Activated T-cell treated with anti-CD3 and anti-CD28 coated beads for 48 hours (primary cell): ENCODE data around the gene L3MBTL2.
A peak's percentile ranks its signal among the peaks of the same experiment; 100 is the strongest.

ENCODE experiments used
- DNase-seq: peaks from one replicate; pipeline ENCODE4 v3.0.0-alpha.2; 2020; ENCODE audit warnings: low read depth

Gene L3MBTL2

DNA sequence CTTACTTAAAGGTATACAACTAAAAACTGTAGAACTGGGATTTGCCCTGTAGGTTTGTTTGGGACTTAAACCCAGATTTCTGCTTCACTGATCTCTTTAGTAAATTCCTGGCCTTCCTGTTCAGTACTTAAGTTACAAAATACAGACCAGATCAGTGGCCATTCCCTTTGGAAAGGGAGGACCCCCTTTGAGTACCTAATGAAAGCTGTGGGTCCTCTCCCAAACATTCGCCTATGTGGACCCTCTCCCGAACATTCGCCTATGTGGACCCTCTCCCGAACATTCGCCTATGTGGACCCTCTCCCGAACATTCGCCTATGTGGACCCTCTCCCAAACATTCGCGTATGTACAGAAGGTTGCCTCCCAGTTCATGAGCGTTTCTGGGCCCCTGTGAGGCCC, 10.3 kb downstream of the L3MBTL2 start:
- DNase-seq, result no peak

- no peak for DNase-seq
Measured at GRCh38 chr22:41215926-41216325, 10.8 kb downstream of the L3MBTL2 start.

DNA sequence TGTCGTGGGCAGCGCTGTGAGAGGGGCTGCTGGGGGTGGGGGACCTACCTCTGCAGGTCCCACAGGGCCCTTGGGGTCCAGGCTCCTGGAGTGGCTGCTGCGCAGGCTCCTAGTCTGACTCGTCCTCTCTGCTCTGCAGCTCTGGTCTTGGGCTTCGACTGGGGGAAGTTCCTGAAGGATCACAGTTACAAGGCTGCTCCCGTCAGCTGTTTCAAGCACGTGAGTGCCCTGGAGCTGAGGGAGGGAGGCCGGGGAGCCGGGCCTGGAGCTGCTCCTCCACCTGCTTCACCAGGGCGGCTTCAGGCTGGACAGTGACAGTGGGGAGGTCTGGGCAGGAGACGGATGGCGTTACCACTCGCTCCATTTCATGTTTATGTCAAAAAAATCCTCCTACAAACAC, 11.9 kb downstream of the L3MBTL2 start:
- no peak for DNase-seq

GRCh38 chr22:41217553-41218157, 12.5 kb downstream of the L3MBTL2 start:
- no peak for DNase-seq

DNA sequence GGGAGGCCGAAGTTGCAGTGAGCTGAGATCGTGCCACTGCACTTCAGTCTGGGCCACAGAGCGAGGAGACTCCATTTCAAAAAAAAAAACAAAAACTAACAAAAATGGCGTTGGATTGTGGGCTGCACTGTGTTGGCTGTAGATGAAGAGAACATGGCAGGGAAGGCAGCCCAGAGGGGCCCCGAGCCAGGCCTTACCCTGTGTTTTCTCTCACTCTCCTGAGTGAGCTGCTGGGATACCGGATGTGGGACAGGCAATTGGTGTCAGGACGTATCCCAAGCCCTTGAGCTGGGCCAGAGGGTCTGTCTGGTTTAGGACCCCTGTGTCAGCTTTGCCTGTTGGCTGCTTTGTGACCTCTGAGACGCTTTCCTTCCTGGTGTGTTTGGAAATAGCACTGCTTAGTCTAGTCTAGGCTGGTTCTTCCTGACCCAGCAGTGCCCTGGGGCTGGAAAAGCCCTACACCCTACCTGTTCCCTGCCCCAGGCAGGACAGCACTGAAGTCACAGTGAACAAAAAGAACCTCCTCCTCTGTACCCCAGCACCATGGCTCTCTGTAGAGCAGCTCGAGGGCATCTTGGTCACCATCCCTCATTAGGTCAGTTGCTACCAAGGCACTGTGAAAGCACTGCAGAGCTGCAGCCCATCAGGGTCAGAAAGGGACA, 17.9 kb downstream of the L3MBTL2 start:
- DNase-seq, result no peak

DNA sequence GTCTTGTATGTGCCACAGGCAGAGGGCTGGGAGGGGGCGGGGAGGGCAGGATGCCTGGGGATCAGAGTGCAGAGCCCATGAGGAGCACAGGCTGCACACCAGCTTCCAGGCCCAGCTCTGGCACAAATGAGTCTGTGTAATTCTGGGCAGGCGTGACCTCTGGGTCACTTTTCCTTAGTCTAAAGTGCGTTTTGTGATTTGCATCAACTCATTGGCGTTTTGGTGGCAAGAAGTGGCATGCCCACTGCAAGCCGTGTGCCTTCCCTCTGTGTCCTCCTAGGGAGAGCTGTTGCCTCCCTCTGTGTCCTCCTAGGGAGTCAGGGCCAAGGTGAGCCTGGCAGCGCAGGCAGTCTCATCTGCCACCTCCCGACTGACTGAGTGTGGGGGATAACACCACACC, 18.4 kb downstream of the L3MBTL2 start:
- DNase-seq, result no peak

GRCh38 chr22:41226723-41227655, 21.9 kb downstream of the L3MBTL2 start:
- no peak for DNase-seq

DNA sequence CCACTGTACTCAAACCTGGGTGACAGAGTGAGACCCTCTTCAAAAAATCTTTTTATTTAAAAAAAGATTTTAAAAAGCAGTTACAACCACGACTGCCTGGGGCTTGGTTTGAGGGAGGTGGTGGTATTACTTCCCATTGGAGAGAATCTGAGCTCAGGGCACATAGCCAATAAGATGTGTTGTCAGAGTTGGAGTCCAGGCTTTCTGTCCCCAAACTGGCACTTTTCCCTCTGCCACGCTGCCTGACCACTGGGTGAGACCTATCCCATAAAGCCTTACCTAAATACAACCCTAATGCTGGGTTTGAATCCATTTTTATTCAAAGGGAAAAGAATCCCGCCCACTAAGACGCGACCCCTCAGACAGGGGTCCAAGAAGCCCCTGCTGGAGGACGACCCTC, 24.1 kb downstream of the L3MBTL2 start:
- no peak for DNase-seq

DNA sequence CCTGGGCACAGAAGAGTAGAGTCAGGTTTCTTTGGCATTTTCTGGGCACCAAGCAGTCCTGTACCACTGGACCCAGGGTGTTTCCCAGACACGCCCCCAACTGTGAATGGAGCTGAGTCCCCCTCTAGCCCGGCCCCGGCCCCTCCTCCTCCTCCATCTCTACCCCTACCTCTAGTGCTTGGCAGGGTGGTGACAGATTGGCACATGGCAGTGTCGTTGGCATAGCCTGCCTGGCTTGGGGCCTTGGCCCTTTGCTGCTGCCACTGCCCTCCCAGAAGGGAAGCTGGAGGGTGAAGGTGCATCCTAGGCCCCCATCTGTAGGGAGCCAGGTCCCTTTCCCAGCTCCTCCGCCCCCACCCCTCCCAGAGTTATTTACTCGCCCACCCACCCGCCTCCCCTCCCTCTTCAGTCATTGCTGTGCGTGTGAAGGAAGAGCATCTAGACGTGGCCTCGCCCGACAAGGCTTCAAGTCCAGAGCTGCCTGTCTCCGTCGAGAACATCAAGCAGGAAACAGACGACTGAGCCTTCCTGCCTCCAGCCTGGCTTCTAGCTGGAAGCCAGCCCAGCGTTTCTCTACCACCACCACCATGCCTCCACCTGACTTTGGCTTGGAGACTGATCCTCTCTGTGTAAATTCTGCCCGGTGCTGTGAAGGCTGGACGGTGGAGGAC, 24.8 kb downstream of the L3MBTL2 start:
- no peak for DNase-seq

DNA sequence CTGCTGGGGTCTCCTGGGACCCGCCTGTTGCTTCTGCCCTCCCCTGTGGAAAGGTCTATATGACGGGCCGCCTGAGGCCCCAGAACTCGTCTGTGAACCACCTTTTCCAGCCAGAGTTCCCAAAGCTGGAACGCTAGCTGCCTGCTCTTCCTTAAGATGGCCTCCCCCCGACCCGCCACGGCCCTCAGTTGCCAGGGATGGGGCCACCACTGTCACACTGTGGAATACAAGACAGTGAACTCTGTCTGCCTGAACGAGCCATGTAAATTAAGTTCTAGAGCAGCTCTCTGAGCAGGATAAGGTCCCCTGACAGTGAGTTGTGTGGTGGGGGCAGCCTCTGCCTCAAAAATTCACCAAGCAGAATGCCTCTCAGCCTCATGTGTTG, 25.3 kb downstream of the L3MBTL2 start:
- DNase-seq, result no peak

GRCh38 chr22:41231369-41231768, 26.3 kb downstream of the L3MBTL2 start:
- no peak for DNase-seq

DNA sequence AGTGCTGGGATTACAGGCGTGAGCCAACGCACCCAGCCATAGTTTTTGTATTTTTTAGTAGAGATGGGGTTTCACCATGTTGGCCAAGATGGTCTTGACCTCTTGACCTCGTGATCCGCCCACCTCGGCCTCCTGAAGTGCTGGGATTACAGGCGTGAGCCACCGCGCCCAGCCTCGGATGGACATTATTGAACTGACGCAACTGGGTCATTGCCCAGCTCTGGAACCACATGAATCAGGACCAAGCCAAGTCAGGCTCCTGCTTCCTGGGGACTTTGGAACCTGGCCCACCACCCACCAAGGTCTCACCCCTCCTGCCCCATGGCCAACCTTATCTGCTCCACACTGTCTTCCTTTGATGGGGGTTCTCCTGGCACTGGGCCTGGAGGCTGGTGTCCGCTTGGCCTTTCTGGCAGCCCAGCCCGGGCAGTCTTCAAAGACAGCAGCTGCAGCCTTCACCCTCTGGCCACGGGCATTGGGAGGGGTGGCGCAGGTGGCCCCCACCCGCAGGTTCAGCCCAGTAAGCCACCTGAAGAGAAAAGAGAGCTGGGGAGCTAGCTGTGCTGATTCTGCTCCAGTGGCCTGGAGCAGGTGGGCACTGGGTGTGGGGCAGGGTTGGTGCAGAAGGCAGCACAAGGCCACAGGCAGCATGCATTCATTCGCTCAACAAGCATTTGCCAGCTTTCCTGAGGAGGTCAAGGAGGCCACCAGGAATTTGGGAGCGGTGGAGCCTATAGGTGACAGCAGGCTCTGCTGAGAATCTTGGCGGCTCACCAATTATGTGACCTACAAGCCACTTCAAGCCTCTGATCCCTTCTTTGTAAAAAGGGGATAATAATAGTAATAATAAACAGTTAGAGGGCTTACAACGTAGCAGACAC, 29.9 kb downstream of the L3MBTL2 start:
- no peak for DNase-seq

GRCh38 chr22:41237036-41237706, 32.1 kb downstream of the L3MBTL2 start:
- no peak for DNase-seq

- DNase-seq, result peak; percentile 79
Measured at GRCh38 chr22:41237707-41238569, 32.8 kb downstream of the L3MBTL2 start.

GRCh38 chr22:41238570-41239442, 33.7 kb downstream of the L3MBTL2 start:
- no peak for DNase-seq

DNA sequence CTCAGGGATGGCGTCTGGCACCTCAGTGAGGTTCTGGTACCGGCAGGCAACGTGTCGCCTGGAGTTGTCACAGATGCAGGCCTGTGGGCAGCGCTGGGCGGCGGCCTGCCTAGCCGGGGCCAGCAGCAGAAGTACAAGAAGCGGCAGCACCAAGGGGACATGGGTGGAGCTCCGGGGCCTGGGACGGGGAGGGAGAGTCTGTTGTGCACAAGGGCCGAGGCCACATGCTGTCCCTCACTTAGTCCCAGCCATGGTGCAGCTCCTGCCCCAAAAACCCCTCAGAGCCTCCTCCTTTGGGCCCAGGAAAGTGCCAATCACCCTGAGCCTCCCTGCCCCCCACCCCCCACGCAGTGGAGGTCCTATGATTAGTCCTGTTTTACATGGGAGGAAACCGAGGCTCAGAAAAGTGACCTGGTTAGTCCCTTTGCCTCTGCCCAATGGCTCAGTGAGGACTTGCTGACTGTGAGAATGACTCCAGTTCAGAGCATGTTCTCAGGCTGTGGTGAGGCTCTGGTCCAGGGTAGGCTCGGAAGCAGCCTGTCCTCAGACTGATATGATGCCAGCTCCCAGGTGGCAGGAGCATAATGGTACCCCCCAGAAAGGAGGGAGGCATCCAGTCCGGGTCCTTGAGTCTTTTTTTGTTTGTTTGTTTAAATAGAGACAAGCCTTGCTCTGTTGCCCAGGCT, 34.5 kb downstream of the L3MBTL2 start:
- DNase-seq, result no peak

DNA sequence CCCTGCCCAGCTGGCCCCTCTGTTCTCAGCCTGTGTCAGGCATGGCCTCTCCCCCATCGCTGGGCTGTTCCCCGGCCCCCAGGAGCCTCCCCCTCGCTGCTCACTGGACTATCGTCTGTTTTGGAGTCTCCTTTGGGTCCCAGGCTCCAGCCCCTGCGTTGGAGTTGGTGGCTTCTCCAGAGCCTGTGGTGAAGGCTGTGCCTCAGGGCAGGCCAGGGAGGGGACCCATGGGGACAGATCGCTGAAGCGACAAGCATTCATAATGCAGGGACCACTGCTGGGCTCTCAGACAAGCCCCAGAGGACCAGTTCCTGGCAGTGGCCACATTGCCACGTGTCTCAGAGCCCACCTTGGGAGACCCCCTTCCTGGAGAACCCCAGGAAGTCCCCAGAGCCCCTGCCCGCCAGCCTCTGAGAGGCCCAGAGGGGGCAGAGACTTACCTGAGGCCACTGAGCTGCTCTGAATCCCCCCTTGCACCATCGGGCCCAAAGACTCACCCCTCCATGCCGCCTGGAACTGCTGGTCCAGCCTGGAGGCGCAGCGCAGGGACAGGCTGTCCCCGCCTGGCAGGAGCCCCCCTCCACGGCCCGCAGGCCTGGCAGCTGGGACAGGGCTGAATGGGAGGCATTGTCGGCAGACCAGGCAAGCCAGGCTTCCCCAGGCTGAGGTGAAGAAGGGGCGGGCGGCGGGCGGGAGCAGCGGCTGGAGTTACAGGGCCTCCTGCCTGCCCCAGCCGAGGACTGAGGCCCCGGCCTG, 35.4 kb downstream of the L3MBTL2 start, which contains the start of gene CHADL:
CHADL (minus strand) TSS at position 555 of the 756 bp plus-strand sequence; CDS start at position 505, 50 bp downstream.
- DNase-seq, result no peak
